ENCODE measurements around the gene SLC17A3.

Gene SLC17A3

GRCh38 chr6:25835442-25836283, 38.4 kb downstream of the SLC17A3 start:
- no peak for DNase-seq (ENCODE audit: low spot score)

GRCh38 chr6:25834950-25835349, 39.1 kb downstream of the SLC17A3 start:
- DNase-seq (ENCODE audit: low spot score): no peak

DNA sequence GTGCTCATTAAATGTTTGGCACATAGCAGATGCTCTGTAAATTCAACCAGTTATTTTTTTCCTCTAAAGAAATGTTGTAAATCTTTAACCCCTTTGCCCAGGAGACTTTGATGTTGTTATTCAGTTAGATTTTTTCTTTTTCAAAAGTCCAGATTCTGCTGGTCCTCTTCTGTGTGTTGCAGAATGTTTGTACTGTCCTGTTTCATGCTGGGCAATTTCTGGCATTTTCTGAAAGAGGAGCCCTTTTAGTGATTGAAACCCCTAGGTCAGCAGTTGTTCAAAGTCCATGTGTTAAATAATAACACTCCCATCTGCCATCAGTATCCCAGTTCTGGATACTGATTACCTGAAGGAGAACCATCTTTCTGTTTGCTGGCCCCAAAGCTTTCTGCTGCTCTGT, 40.9 kb downstream of the SLC17A3 start:
- no peak for DNase-seq (ENCODE audit: low spot score)

GRCh38 chr6:25832670-25833069, 41.4 kb downstream of the SLC17A3 start:
- no peak for DNase-seq (ENCODE audit: low spot score)

GRCh38 chr6:25832307-25832662, 41.8 kb downstream of the SLC17A3 start:
- DNase-seq (ENCODE audit: low spot score): no peak

- no peak for DNase-seq (ENCODE audit: low spot score)
Observed at GRCh38 chr6:25831532-25832306, 42.3 kb downstream of the SLC17A3 start, which contains the start of gene SLC17A1. TSS of gene SLC17A1 (minus strand) at chr6:25832052. CDS start at chr6:25830557, 1,495 bp downstream.

DNA sequence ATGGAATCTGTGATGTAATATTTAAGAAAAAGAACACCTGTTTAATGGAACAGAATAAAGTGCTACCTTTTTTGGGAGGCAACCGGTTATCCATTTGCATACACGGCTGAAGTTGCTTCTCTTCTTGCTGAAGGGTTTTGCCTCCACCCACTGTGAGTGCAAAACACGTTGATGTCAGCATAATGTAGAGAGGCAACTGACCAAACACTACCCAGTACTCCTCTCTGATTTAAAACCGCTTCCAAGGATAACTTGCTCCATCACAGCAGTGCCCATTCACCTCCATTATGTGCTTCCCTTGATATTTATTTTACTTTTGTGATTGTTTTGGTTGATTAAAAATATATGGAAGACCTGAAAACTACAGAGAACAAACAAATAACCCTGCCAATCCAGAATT, 43.6 kb downstream of the SLC17A3 start:
- DNase-seq (ENCODE audit: low spot score): no peak

DNA sequence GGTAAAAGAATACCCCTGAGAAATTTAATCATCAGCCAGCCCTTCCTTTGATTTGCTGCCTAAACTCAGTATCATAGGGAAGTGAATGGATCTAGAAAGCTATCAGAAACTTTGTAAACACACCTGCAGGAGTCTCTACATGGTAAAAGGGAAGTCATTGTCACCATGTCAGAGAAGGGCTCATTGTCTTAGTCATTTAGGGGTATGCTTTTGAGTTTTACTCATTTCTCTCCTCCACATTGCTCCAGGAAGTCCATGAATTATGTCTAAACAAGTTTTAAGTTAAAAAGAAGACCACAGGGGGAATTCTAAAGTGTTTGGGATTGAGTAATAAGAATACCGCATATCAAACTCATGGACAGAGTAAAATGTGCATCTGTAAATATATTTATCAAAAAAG, 44.7 kb downstream of the SLC17A3 start:
- no peak for DNase-seq (ENCODE audit: low spot score)

- DNase-seq (ENCODE audit: low spot score): no peak
Observed at GRCh38 chr6:25821341-25821740, 52.7 kb downstream of the SLC17A3 start.

- DNase-seq (ENCODE audit: low spot score): no peak
Observed at GRCh38 chr6:25816252-25816651, 57.8 kb downstream of the SLC17A3 start.

DNA sequence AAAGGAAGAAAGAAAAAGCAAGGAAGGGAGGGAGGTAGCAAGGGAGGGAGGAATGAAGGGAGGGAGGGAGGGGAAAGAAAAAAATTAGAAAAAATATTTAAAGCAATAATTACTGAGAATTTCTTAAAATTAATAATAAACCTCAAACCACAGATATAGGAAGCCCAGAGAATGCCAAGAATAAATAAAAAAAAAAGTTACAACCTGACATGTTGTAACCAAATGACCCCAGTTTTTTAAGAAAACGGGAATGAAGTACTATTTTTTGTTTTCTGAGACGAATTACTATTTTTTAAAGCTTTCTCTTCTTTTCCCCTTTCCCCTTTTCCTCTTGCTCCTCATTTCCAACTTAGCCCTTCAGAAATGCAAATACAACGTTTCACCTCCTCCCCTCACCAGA, 58.8 kb downstream of the SLC17A3 start:
- no peak for DNase-seq (ENCODE audit: low spot score)

GRCh38 chr6:25804804-25805203, 69.2 kb downstream of the SLC17A3 start:
- no peak for DNase-seq (ENCODE audit: low spot score)

DNA sequence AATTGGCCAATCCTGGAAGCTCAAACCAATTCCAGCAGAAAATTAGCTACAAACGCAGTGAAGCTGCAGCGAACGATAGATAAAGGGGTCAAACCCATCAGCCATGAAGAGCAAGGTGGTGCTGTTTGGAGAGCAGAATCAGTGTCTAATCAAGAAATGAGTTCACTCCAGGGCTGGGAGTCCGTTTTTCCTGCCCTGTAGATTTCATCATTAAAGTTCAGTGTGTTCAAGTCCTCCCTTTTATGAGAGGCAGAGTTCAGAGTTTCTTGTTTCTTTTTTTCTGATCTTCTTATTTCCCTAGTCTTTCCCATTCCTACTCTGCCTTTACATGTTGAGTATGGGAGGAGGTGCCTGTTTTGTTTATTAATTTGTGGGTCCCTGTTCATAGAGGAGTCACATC, 72.6 kb downstream of the SLC17A3 start:
- no peak for DNase-seq (ENCODE audit: low spot score)
